Neural cell (in vitro differentiated cells): ENCODE measurements around the gene ATP11B. TPM values are rescaled to one million over a fixed set of nuclear protein-coding genes. Genes with fewer than 3 reads are reported as not detected.

Experiments used
- H2AFZ ChIP-seq: fragments of 200-600, 300-800 bp; sonication (generic), shearing (Covaris generic); 2 replicates; pipeline ENCODE4 v1.6.0; 2014; ENCODE audit warnings: low read depth, mild to moderate bottlenecking, antibody characterized with exemption, low read length, moderate library complexity
- H3F3A ChIP-seq: fragments of 200-600 bp; shearing (Covaris generic); 2 replicates; pipeline ENCODE4 v1.6.1; 2016; ENCODE audit warnings: mild to moderate bottlenecking, moderate library complexity, mixed read lengths, antibody characterized with exemption, low read length; ENCODE audit not compliant: insufficient read depth, poor library complexity, severe bottlenecking
- H3K27ac ChIP-seq: fragments of 200-600, 300-800 bp; sonication (generic), shearing (Covaris generic); 2 replicates; pipeline ENCODE4 v1.5.1; 2014; ENCODE audit warnings: mild to moderate bottlenecking, low read length, moderate library complexity
- H3K27me3 ChIP-seq: fragments of 300-800, 200-600 bp; sonication (generic), shearing (Covaris generic); 2 replicates; pipeline ENCODE4 v1.6.0; 2014; ENCODE audit warnings: mild to moderate bottlenecking, low read depth, low read length, moderate library complexity; ENCODE audit not compliant: insufficient read depth
- H3K36me3 ChIP-seq: fragments of 300-800, 200-600 bp; sonication (generic), shearing (Covaris generic); 2 replicates; pipeline ENCODE4 v1.5.1; 2014; ENCODE audit warnings: mild to moderate bottlenecking, antibody characterized with exemption, low read length, moderate library complexity; ENCODE audit not compliant: insufficient read depth
- H3K4me2 ChIP-seq: fragments of 300-800, 200-600 bp; sonication (generic), shearing (Covaris generic); 2 replicates; pipeline ENCODE4 v1.6.0; 2014; ENCODE audit warnings: mild to moderate bottlenecking, low read length
- H3K4me3 ChIP-seq: fragments of 300-800, 200-600 bp; sonication (generic), shearing (Covaris generic); 2 replicates; pipeline ENCODE4 v1.5.1; 2014; ENCODE audit warnings: mild to moderate bottlenecking, low read length, moderate library complexity
- H3K79me2 ChIP-seq: fragments of 200-600 bp; shearing (Covaris generic); replicated peaks from 2 replicates; pipeline ENCODE4 v1.6.0; 2014; ENCODE audit warnings: mild to moderate bottlenecking, low read length, moderate library complexity; ENCODE audit not compliant: insufficient read depth
- H3K9ac ChIP-seq: fragments of 300-800, 200-600 bp; sonication (generic), shearing (Covaris generic); 2 replicates; pipeline ENCODE4 v1.6.1; 2016; ENCODE audit warnings: mild to moderate bottlenecking, low read length, mixed read lengths
- H3K9me2 ChIP-seq: fragments of 200-600 bp; shearing (Covaris generic); 2 replicates; pipeline ENCODE4 v1.6.1; 2016; ENCODE audit warnings: mild to moderate bottlenecking, low read length, mixed read lengths; ENCODE audit not compliant: insufficient read depth
- H3K9me3 ChIP-seq: fragments of 200-600, 300-800 bp; sonication (generic), shearing (Covaris generic); 2 replicates; pipeline ENCODE4 v1.6.1; 2016; ENCODE audit warnings: mild to moderate bottlenecking, mixed run types, low read length, moderate library complexity, mixed read lengths
- H4K20me1 ChIP-seq: fragments of 200-600 bp; shearing (Covaris generic); 2 replicates; pipeline ENCODE4 v1.6.1; 2016; ENCODE audit warnings: mild to moderate bottlenecking, mixed run types; ENCODE audit not compliant: insufficient read depth
- CTCF ChIP-seq: fragments of 450-650 bp; IDR thresholded peaks from 2 replicates; pipeline ENCODE4 v1.5.1; 2014; ENCODE audit warnings: antibody characterized with exemption, mild to moderate bottlenecking, moderate library complexity; ENCODE audit not compliant: poor library complexity, severe bottlenecking
- EP300 ChIP-seq: fragments of 450-650 bp; conservative IDR thresholded peaks from 2 replicates; pipeline ENCODE4 v1.6.1; 2014; ENCODE audit warnings: antibody characterized with exemption, mild to moderate bottlenecking, moderate library complexity; ENCODE audit not compliant: poor library complexity, severe bottlenecking
- EZH2 ChIP-seq: fragments of 200-600, 300-800 bp; shearing (Covaris generic), sonication (generic); IDR thresholded peaks from 2 replicates; pipeline ENCODE4 v1.6.1; 2014; ENCODE audit warnings: antibody characterized with exemption, low read length, borderline replicate concordance, mild to moderate bottlenecking; ENCODE audit not compliant: insufficient read depth, poor library complexity, severe bottlenecking
- MXI1 ChIP-seq: fragments of 450-650 bp; conservative IDR thresholded peaks from 2 replicates; pipeline ENCODE4 v1.6.1; 2014; ENCODE audit warnings: antibody characterized with exemption, mild to moderate bottlenecking; ENCODE audit not compliant: poor library complexity, severe bottlenecking
- POLR2AphosphoS5 ChIP-seq: IDR thresholded peaks from 2 replicates; pipeline ENCODE4 v1.6.1; 2012
- RAD21 ChIP-seq: fragments of 450-650 bp; conservative IDR thresholded peaks from 2 replicates; pipeline ENCODE4 v1.6.1; 2014; ENCODE audit warnings: antibody characterized with exemption, mild to moderate bottlenecking, moderate library complexity
- REST ChIP-seq: IDR thresholded peaks from 2 replicates; pipeline ENCODE4 v1.6.1; 2012; ENCODE audit warnings: borderline replicate concordance
- SMC3 ChIP-seq: fragments of 450-650 bp; conservative IDR thresholded peaks from 2 replicates; pipeline ENCODE4 v1.6.1; 2014; ENCODE audit warnings: antibody characterized with exemption, mild to moderate bottlenecking, moderate library complexity; ENCODE audit not compliant: poor library complexity
- TAF1 ChIP-seq: IDR thresholded peaks from 2 replicates; pipeline ENCODE4 v1.6.1; 2012; ENCODE audit warnings: low read depth
- polyA plus RNA-seq: library from polyadenylated mRNA; depleted of rRNA; stranded (reverse); fragments of >200 nt; gene quantifications from 2 replicates; pipeline ENCODE4 v1.2.3, GENCODE V29; 2014

Gene ATP11B
- polyA plus RNA-seq, 1 donor from 2014 or later, result 31.2 TPM

GRCh38 chr3:182904164-182904563 is 110.9 kb downstream of the ATP11B start:
- no peaks in the 10 kb centered on the region for H3K9me3 ChIP-seq
- no peak overlapping the region for H3K9ac ChIP-seq
- no peak overlapping the region for H3K4me2 ChIP-seq
- H3F3A ChIP-seq, result no peaks in the 10 kb centered on the region
- TF ChIP-seq TAF1 (no peak), REST (no peak), SMC3 (no peak), POLR2AphosphoS5 (no peak), RAD21 (no peak), CTCF (no peak), EZH2 (no peak), MXI1 (no peak), EP300 (no peak)
- H2AFZ ChIP-seq, result no peak overlapping the region
- no peaks in the 10 kb centered on the region for H3K27me3 ChIP-seq
- H3K27ac ChIP-seq, result no peak overlapping the region
- H3K9me2 ChIP-seq, result no peaks in the 10 kb centered on the region
- H3K79me2 ChIP-seq, result no peaks in the 10 kb centered on the region
- H3K4me3 ChIP-seq, result no peak overlapping the region
- H4K20me1 ChIP-seq, result no peaks in the 10 kb centered on the region
- H3K36me3 ChIP-seq, result no peaks in the 10 kb centered on the region

GRCh38 chr3:182905623-182906022 is 112.3 kb downstream of the ATP11B start:
- TF ChIP-seq REST (no peak), POLR2AphosphoS5 (no peak), CTCF (no peak), RAD21 (no peak), MXI1 (no peak), TAF1 (no peak), EZH2 (no peak), SMC3 (no peak), EP300 (no peak)
- Histone ChIP-seq H3K27ac (no peak overlapping the region), H2AFZ (no peak overlapping the region), H3K9ac (no peak overlapping the region), H3K27me3 (no peaks in the 10 kb centered on the region), H3K9me2 (no peaks in the 10 kb centered on the region), H3K4me2 (no peak overlapping the region), H4K20me1 (no peaks in the 10 kb centered on the region), H3K36me3 (no peaks in the 10 kb centered on the region), H3F3A (no peaks in the 10 kb centered on the region), H3K4me3 (no peak overlapping the region), H3K9me3 (no peaks in the 10 kb centered on the region), H3K79me2 (no peaks in the 10 kb centered on the region)
